Non-pigmented ciliary epithelial cell (primary cell): ENCODE results near the gene SGK2.
"Not testable (repeated sequence)": the region's sequence is repeated elsewhere in the genome, so short reads cannot be mapped to it uniquely, and the experiment has no call there.

Experiments used
- DNase-seq: peaks from one replicate; pipeline ENCODE4 v3.0.0-alpha.2; 2010; ENCODE audit warnings: low read depth

SGK2 gene

DNA sequence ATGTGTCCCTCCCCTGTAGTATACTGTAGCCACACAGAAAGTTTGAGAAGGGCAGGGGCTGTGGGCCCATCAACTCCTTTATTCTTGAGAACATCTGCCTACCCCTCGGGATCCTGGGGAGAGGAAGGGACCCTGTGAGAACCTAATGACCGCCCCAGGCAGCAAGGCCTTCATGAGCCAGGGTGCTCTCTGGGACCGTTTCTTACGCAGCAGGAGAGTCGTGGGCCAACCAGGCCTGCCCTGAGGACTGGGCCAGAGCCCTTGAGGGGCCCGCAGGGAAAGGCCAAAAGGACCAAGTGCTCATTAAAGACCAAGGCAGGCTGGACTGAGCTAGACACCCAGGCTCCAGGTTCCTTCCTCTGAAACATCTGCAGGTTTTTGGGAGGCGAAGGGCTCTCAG is 5.2 kb downstream of the SGK2 start:
- DNase-seq = no peak

DNA sequence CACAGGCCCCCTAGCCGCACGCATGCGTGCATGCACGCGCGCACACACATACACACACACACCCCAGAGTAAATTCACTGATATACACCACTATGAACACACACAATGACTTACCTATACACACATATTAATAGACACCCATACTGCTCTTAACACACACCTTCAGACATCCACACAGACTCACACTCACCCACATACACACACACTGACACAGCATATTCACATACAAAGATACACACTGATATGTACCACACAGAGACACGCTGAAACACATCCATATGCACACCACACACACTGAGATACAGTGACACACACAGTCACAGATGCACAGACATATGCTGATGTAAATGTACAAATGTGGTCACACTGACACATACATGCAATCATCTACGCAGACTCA is 5.6 kb downstream of the SGK2 start:
- no peak for DNase-seq

DNA sequence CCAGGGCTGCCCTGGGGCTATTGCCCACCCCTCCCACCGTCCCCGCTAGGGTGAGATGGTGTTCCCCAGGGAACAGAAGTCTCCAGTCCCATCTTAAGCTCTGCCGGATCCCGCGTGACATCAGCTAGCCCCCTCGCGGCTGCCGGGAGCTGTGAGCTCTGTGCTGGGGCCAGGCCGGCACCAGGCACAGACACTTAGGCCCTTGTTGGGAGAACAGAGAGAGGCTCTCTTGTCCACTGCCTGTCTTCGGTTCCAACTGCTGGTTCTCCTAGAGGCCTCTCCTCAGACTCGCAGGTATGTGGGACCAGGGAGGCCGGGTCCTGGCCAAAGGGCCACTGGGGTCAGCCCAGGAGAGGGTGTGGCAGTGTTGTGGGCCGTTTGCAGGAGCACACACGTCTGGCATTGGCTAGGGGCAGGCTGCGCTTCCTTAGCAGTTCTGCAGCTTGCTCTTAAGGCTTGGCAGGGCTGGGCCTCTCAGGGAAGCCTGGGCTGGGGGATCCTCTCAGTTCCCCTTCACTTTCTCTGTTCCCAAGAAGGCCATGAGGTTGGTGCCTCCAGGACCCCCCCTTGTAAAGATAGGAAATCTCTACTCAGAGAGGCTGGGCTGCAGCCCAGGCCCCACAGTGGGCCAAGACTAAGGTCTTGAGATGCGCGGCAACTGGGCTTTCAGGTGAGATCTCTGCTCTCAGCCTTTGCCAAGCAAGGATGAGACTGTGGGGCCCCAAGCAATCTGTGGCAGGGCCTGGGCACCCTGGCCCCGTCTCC is 6.3 kb downstream of the SGK2 start:
- DNase-seq = no peak

DNA sequence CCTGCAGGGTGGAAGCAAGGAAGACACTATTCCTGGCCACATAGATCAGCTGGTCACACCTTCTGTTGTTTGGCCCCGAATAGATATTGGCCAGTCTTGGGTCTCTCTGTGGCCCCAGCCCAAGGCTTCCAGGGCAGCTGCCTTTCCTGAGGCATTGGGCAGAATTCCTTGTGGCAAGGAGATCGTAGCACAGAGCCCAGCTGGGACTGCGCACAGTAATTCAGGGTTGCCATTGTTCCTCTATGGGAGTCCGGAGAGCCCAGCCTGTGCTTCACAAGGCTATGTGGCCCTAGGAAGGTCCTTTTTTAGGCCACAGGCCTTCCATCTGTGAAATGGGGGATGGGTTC is 6.9 kb downstream of the SGK2 start:
- DNase-seq = no peak

DNA sequence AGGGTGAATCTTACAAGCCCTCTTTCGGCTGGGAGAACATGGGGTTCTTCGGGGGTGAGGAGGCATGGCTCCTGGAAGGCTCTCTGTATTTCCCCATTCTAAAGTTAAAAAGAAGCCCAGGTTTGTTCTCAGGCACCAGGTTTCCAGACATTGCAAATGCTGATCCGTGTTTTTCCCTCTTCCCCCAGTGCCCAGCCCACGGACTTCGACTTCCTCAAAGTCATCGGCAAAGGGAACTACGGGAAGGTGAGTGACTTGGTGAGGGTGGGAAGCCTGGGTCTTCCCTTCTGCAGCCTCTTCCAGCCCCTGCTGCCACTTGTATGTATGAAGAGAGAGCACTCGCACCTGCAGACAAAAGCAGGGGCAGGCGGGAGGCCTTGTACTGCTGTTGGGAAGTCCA is 8.7 kb downstream of the SGK2 start:
- no peak for DNase-seq

DNA sequence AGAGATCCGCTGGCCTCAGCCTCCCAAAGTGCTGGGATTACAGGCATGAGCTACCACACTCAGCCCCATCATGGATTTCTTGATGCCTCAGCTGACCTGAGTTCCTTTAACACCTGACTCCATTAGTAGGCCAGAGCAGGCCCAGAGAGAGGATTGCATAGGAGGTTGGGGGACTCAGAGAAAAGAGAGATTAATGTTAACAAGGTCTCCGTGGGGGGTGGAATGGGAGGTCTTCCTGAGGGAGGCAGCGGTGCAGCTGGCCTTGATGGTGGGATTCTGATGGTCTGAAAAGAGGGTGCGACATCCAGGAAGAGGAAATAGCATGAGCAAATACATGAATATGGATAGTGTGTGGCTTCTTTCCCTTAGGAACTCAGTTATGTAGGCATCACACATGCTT is 9.9 kb downstream of the SGK2 start:
- DNase-seq = no peak

DNA sequence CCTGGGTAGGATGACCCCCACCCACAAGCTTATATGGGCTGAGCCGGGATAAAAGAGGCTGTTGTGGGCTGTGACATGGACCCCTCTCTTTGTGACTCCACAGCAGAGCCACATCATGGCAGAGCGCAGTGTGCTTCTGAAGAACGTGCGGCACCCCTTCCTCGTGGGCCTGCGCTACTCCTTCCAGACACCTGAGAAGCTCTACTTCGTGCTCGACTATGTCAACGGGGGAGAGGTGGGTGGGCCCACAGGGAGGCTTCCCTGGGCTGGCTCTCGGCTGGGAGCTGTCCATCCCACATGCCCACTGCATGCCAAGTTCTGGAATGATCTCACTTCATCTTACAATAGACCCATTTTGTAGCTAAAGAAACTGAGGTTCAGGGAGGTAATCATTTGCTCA is 10.5 kb downstream of the SGK2 start:
- no peak for DNase-seq

DNA sequence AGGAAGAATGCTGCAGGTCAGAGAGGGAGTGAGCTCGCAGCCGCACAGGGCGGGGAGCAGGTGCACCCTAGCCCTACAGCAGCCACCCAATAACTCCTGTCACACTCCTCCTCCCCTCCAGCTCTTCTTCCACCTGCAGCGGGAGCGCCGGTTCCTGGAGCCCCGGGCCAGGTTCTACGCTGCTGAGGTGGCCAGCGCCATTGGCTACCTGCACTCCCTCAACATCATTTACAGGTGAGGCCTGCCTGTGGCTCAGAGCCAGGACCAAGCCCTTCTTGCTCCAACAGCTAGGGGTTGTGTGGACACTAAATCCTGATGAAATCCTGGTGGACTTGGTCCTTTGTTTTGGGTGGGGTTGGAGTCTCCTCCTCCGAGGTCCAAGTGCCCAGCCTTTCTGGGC is 11.7 kb downstream of the SGK2 start:
- no peak for DNase-seq

DNA sequence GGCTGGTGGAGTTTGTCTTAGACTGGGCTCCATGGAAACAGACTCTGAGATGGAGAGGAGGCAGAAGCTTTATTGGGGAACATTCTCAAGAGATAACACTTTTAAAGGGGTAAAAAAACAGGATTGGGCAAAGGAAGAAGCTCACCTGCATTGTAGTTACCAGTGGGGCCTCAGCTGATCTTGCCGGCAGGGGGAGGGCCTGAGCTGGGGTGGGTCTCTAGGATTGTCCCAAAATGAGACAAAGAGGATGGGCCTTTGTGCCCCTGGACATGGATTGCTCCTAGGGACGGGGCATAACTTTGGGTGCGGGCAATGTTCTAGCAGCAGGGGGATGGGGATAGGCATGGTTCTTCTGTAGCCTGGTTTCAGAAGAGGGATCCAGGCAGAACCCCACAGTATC is 12.5 kb downstream of the SGK2 start:
- DNase-seq = no peak

DNA sequence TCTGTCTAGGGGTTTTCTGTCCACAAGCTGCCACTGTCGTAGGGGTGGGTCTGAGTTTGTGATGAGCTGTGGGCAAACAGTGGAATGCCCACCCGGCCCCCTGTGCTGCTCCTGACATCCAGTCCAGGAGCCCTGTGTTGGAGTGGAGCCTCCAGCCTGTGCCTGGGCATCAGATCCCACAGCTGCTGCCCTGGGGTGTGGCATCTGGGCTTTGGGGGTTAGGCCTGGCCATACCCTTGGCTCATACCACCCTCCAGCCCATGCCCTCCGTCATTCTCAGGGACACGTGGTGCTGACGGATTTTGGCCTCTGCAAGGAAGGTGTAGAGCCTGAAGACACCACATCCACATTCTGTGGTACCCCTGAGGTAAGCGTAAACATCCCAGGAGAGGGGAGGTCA is 12.9 kb downstream of the SGK2 start:
- DNase-seq = no peak

DNA sequence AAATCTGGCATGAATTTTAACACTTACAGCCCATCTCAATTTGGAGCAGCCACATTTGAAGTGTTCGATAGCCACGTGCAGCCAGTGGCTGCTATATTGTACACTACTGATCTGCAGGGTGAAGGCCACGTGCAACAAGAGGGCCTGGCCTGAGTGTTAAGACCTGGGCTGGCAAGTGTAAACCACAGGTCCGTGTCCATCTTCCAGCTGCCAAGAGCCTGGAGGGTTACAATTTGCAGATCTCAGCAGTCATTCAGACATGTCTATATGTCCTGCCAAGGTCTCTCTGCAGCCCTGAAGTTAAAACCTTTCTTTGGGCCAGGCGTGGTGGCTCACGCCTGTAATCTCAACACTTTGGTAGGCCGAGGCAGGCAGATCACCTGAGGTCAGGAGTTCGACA is 14.1 kb downstream of the SGK2 start:
- DNase-seq = no peak

DNA sequence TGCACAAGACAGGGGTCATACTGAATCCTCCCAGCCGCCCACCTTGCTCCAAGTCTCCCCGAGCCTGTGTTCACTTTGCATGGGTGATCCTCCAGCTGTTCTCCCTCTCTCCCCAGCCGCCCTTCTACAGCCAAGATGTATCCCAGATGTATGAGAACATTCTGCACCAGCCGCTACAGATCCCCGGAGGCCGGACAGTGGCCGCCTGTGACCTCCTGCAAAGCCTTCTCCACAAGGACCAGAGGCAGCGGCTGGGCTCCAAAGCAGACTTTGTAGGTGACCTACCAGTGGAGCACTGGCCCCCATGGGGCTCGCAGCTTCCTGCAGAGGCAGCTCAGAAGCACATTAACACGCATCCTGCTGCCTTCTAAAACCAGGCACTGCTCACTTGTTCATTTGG is 17.3 kb downstream of the SGK2 start:
- no peak for DNase-seq

DNA sequence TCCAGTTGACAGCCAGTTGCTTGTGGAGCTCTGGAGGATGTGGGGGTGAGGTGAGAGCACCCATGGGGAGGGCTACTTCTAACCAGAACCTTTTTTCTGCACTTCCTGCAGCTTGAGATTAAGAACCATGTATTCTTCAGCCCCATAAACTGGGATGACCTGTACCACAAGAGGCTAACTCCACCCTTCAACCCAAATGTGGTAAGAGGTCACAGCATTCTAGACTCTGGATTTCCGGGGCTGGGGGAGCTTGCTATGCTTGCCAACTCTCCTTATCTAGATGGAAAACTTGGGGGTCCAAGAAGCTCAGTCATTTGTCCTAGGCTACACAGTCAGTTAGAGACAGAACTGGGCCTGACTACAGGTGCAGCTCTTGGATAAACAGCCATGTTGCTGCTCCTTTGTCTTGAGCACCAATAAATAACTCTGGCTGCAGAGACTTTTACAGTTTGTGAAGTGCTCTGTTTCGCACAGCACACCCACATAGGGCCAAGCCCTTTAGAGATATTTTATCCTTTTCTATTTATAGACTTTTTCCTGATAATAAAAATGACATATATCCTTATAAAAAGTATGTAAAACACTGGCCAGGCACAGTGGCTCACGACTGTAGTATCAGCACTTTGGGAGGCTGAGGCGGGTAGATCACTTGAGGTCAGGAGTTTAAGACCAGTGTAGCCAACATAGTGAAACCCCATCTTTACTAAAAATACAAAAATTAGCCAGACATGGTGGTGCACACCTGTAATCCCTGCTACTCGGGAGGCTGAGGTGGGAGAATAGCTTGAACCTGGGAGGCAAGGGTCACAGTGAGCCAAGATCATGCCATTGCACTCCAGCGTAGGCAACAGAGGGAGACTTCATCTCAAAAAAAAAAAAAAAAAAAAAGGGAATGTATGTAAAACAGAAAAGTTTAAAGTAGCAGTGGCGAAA is 21.3 kb downstream of the SGK2 start:
- no peak for DNase-seq

DNA sequence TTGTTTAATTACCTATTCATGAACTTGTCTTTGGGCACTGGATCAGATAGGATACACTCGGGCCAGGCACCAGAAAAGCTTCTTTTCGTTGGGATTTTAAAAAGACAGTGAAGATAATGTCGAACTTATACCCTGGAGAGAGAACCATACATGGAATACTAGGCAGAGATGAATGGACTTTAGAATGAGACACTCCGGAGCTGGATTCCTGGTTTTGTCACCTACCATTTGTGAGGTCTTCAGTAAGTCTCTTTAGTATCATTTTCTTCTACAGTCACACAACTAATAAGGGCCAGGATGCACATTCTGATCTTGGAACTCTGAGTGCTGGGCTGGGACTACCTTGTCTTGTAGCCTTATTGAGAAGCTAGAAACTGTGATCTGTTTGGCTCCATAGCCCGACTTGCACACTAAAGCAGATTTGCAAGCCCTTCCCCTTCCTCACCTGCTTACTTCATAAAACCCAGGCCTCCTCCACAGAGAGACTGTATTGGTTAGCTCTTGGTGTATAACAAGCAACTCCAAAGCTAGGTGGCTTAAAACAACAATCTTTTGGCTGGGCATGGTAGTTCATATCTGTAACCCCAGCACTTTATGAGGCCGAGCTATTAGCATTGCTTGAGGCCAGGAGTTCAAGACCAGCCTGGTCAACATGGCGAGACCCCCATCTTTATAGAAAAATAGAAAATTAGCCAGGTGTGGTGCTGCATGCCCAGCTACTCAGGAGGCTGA is 24.5 kb downstream of the SGK2 start:
- no peak for DNase-seq

DNA sequence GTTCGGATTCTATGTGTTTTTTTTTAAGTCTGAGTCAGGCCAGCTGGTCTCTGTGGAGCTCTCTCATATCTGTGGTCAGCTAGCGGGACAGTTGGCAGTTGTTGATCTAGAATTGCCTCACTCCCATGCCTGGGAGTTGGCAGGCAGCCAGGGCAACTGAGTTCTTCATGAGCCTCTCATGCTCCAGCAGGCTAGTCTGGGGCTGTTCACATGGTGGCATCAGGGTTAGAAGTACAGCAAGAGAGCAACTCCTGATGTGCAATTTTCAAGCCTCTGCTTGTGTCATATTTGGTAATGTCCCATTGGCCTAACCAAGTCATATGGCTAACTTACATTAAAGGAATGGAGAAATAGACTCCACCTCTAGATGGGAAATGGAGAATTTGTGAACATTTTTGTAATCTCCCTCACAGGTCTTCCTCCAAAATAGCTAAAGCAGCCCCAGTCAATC is 25.2 kb downstream of the SGK2 start:
- DNase-seq = peak; percentile 96

DNA sequence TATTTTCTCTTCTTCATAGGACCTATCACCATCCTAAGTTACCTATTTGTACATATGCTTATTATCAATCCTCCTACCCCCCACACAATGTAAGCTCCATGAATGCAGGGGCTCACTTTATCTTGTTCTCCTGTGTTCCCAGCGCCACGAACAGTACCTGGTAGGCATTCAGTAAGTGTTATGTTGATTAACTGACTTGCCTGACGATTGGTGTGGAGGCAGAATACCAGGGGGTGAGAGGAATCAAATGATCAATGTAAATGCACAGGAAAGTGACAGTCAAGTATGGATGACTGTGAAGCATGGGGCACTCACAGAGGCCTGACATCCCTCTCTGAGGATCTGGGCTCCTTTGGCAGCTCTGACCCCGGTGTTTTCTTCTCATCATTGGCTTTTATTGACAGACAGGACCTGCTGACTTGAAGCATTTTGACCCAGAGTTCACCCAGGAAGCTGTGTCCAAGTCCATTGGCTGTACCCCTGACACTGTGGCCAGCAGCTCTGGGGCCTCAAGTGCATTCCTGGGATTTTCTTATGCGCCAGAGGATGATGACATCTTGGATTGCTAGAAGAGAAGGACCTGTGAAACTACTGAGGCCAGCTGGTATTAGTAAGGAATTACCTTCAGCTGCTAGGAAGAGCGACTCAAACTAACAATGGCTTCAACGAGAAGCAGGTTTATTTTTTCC is 25.8 kb downstream of the SGK2 start:
- DNase-seq = peak; percentile 35

DNA sequence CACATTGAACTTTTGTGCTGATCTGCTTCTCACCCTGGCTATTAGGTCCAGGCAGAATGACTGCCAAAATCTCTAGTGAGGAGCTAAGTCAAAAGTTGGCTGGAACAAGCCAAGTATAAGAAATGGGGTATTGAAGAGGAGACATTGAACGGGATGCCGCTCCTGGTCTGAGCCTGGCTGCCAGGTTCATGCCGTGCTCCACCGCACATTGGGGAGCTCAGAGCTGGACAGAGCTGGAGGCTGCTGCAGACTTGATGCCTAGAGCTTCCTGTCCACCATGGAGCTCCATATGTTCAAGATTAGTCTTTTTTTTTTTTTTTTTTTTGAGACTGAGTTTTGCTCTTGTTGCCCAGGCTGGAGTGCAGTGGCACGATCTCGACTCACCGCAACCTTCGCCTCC is 27.8 kb downstream of the SGK2 start:
- DNase-seq = no peak

DNA sequence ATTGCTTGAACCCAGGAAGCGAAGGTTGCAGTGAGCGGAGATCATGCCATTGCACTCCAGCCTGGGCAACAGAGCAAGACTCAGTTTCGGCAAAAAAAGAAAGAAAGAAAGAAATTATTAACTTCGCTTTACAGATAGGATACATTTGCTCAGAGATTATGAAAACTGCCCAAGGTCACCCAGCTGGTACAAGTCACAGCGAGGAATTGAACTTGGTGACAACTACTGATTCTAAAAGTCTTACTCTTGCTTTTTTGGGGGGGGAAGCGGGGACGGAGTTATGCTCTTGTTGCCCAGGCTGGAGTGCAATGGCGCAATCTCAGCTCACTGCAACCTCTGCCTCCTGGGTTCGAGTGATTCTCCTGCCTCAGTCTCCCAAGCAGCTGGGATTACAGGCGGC is 29.7 kb downstream of the SGK2 start:
- not testable (repeated sequence) for DNase-seq

DNA sequence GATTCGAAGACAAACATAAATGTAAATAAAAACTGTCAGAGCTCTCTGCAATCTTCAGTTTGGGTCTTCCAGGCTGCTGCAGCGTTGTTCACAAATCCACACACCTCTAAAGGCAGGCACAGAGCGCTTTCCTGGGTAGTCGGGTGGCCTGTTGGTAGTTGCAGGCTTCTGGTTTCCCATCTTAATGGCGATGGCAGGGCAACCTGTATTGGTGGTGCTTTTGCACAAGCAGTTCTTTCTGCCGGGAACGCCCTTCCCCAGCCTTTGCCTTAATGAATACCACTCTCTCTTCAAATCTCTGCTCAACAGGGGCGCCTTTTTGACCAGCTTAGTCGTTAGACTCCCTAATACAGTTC is 31.2 kb downstream of the SGK2 start:
- no peak for DNase-seq

DNA sequence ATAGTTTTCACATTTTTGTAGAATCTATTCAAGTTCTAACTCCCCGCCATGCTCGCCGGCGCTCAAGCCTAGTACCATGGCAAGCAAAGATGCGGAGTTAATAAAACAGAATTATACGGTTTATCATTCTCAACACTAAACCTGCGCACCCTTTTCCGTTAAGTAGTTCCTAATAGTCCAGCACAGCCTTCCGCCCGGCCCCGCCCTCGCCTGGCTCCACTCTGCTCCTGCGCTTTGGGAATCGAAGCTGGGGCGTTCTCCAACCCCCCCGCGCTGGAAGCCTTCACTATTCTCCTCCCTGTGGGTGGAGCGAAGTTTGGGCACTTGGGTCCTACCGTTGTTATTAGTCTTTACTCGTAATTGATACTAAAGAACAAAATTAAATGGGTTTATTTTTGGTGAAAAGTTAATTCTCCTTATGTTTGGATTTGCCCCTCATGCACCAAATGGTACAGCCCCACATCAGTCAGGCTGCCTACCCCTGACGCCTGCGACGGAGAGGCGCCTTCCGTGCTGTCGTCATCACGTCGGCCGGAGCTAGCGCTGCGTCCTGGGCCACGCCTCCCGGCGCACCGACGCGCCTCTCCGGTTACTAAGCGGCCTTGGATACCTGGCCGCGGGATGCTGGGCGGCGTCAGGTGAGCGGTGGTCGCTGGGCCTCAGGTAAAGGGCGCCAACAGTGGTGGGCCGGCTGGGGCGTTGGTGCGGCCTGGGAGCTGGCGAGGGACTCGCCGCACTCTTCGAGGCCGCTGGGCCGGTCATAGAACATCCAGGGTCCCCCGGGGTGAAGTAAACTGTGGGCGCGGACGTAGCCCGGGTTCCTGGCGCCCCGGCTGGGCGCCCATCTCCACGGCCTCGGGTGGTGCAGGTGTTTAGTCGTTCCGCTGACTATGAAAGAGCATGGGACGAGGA is 31.8 kb downstream of the SGK2 start, which contains the start of gene IFT52:
Gene IFT52, plus strand, starts transcription at position 546 of the 912 bp plus-strand sequence. CDS start 3,762 bp downstream, outside the sequence.
- peak; percentile 62 for DNase-seq

DNA sequence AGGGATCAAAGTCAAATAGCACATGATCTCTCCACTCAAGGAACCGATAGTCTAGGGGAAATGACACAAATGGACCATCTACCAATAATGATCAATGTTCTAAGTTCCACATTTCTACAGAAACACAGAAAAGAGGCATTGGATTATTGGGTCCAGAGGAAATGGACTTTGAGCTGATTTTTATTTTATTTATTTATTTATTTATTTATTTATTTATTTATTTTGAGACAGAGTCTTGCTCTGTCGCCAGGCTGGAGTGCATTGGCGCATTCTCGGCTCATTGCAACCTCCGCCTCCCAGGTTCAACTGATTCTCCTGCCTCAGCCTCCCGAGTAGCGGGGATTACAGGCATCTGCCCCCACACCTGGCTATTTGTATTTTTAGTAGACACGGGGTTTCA is 43.1 kb downstream of the SGK2 start:
- DNase-seq = not testable (repeated sequence)
